PC-9 (cell line): Measurements from ENCODE around the gene SNTG2. TPM values are rescaled to one million over a fixed set of nuclear protein-coding genes. Genes with fewer than 3 reads are reported as not detected.

ENCODE experiments used
- BruUV-seq: library from RNA; stranded (reverse); fragments of 400-500 nt; replicated peaks from 2 replicates; lab custom pipeline; 2021; lab: Mats Ljungman, UMichigan
- CTCF ChIA-PET: fragments of 300-600 bp; sonication (Branson Sonifier 250); formaldehyde crosslinking; loops from one replicate; lab custom pipeline; 2022; ENCODE audit warnings: antibody characterized with exemption; lab: Charles Lee
- POLR2A ChIA-PET: fragments of 300-600 bp; sonication (Branson Sonifier 250); formaldehyde crosslinking; loops from one replicate; lab custom pipeline; 2022; ENCODE audit warnings: antibody characterized with exemption; ENCODE audit not compliant: unreplicated experiment; lab: Charles Lee
- DNase-seq, 2 experiments: peaks; one replicate each; pipeline versions ENCODE4 v3.0.0 to v3.0.0-alpha.2; 2015 to 2022; ENCODE audit warnings: mixed read lengths in 1 of 2
- H2AFZ ChIP-seq: fragments of 200-600 bp; sonication (generic); 2 replicates; pipeline ENCODE4 v1.8.1; 2017; ENCODE audit warnings: antibody characterized with exemption
- H3F3A ChIP-seq: fragments of 200-600 bp; sonication (generic); 2 replicates; pipeline ENCODE4 v1.8.1; 2017; ENCODE audit warnings: antibody characterized with exemption, mild to moderate bottlenecking, low read depth; ENCODE audit not compliant: insufficient read depth
- H3K27ac ChIP-seq: fragments of 200-600 bp; sonication (generic); 2 replicates; pipeline ENCODE4 v1.6.1; 2016; ENCODE audit warnings: mixed run types
- H3K27me3 ChIP-seq: fragments of 200-600 bp; sonication (generic); 2 replicates; pipeline ENCODE4 v1.6.1; 2016; ENCODE audit warnings: low read depth, mixed run types; ENCODE audit not compliant: insufficient read depth
- H3K36me3 ChIP-seq: fragments of 200-600 bp; sonication (generic); 2 replicates; pipeline ENCODE4 v1.6.1; 2016; ENCODE audit warnings: low read depth, mixed run types
- H3K4me1 ChIP-seq: fragments of 200-600 bp; sonication (generic); replicated peaks from 2 replicates; pipeline ENCODE4 v1.6.1; 2016; ENCODE audit warnings: mixed run types; ENCODE audit not compliant: insufficient read depth
- H3K4me2 ChIP-seq: fragments of 200-600 bp; sonication (generic); 2 replicates; pipeline ENCODE4 v1.6.1; 2017; ENCODE audit warnings: mixed run types
- H3K4me3 ChIP-seq: fragments of 200-600 bp; sonication (generic); 2 replicates; pipeline ENCODE4 v1.6.1; 2016; ENCODE audit warnings: mixed run types
- H3K79me2 ChIP-seq: fragments of 200-600 bp; sonication (generic); 2 replicates; pipeline ENCODE4 v1.6.1; 2017; ENCODE audit warnings: low read depth, mixed run types
- H3K9me2 ChIP-seq: fragments of 200-600 bp; sonication (generic); 2 replicates; pipeline ENCODE4 v1.8.1; 2017; ENCODE audit warnings: mild to moderate bottlenecking; ENCODE audit not compliant: insufficient read depth
- H3K9me3 ChIP-seq: fragments of 200-600 bp; sonication (generic); 2 replicates; pipeline ENCODE4 v1.8.1; 2016; ENCODE audit warnings: low read depth; ENCODE audit not compliant: insufficient read depth
- H4K20me1 ChIP-seq: fragments of 200-600 bp; sonication (generic); 2 replicates; pipeline ENCODE4 v1.8.1; 2017; ENCODE audit not compliant: insufficient read depth
- CTCF ChIP-seq: fragments of 200-600 bp; sonication (generic); conservative IDR thresholded peaks from 2 replicates; pipeline ENCODE4 v1.6.1; 2017; ENCODE audit warnings: mixed run types, antibody characterized with exemption, mild to moderate bottlenecking, moderate library complexity
- EZH2 ChIP-seq: fragments of 200-600 bp; sonication (generic); IDR thresholded peaks from 2 replicates; pipeline ENCODE4 v1.8.0; 2017; ENCODE audit warnings: antibody characterized with exemption, low read depth
- intact Hi-C: fragments of 100-400 bp; cut with micrococcal nuclease; formaldehyde crosslinking; loops from one replicate; pipeline ENCODE4 v1.10.0; 2022; ENCODE audit not compliant: unreplicated experiment
- total RNA-seq: library from RNA; stranded (reverse); gene quantifications from 2 replicates; pipeline ENCODE4 v1.2.3, GENCODE V29; 2021

Gene SNTG2
- total RNA-seq, 1 experiment from 2014 or later: not detected

GRCh38 chr2:944693-945092 is 6.0 kb upstream of the SNTG2 start:
- BruUV-seq: no TSS peak
- intact Hi-C loops: no loop called here
- CTCF ChIA-PET: no interaction called here

GRCh38 chr2:945104-945503 is 5.5 kb upstream of the SNTG2 start:
- TF ChIP-seq EZH2 (no peak), CTCF (no peak)
- no peaks in the 10 kb centered on the region for H4K20me1 ChIP-seq
- peaks cover 73% of the 10 kb centered on the region; the same call in 1 of the 2 replicates for H3K27me3 ChIP-seq
- H3K4me2 ChIP-seq: no peak overlapping the region
- ChIA-PET POLR2A (no interaction called here), CTCF (no interaction called here)
- no peaks in the 10 kb centered on the region for H3K36me3 ChIP-seq
- DNase-seq: no peak
- intact Hi-C loops: no loop called here
- H3K9me2 ChIP-seq: no peaks in the 10 kb centered on the region
- no peak overlapping the region for H3K4me3 ChIP-seq
- no TSS peak for BruUV-seq
- H3K79me2 ChIP-seq: no peaks in the 10 kb centered on the region
- no peaks in the 10 kb centered on the region for H3K4me1 ChIP-seq
- H3K9me3 ChIP-seq: no peaks in the 10 kb centered on the region
- no peaks in the 10 kb centered on the region for H3F3A ChIP-seq
- no peak overlapping the region for H3K27ac ChIP-seq
- H2AFZ ChIP-seq: no peak overlapping the region

More at GRCh38 chr2:944693-945092, 6.0 kb upstream of the SNTG2 start:
- TF ChIP-seq EZH2: no peak
- Histone ChIP-seq H3K79me2 (no peaks in the 10 kb centered on the region), H3K9me2 (no peaks in the 10 kb centered on the region), H3K27me3 (peaks cover 74% of the 10 kb centered on the region; the same call in 1 of the 2 replicates), H3F3A (no peaks in the 10 kb centered on the region), H3K9me3 (no peaks in the 10 kb centered on the region), H4K20me1 (no peaks in the 10 kb centered on the region), H3K4me3 (no peak overlapping the region), H3K36me3 (no peaks in the 10 kb centered on the region), H3K4me1 (no peaks in the 10 kb centered on the region), H2AFZ (no peak overlapping the region), H3K27ac (no peak overlapping the region), H3K4me2 (no peak overlapping the region)
- POLR2A ChIA-PET: no interaction called here
- DNase-seq: no peak

GRCh38 chr2:946073-946948 is 4.3 kb upstream of the SNTG2 start:
- Histone ChIP-seq H3K4me2 (peak overlapping the region; percentile 10), H3K27ac (no peak overlapping the region), H3K27me3 (peaks cover 67% of the 10 kb centered on the region; the same call in 1 of the 2 replicates), H4K20me1 (no peaks in the 10 kb centered on the region), H3K36me3 (no peaks in the 10 kb centered on the region), H3K9me3 (no peaks in the 10 kb centered on the region), H3K79me2 (no peaks in the 10 kb centered on the region), H3K4me1 (no peaks in the 10 kb centered on the region), H3K9me2 (no peaks in the 10 kb centered on the region), H2AFZ (no peak overlapping the region), H3F3A (no peaks in the 10 kb centered on the region), H3K4me3 (no peak overlapping the region)
- ChIA-PET POLR2A (no interaction called here), CTCF (no interaction called here)
- TF ChIP-seq EZH2 (no peak), CTCF (no peak)
- BruUV-seq: no TSS peak
- intact Hi-C loops: no loop called here
- DNase-seq: no peak
